Neural cell (in vitro differentiated cells): Measurements from ENCODE around the gene RPS8. TPM values are rescaled to one million over a fixed set of nuclear protein-coding genes. Genes with fewer than 3 reads are reported as not detected.

Source experiments
- H2AFZ ChIP-seq: fragments of 200-600, 300-800 bp; sonication (generic), shearing (Covaris generic); 2 replicates; pipeline ENCODE4 v1.6.0; 2014; ENCODE audit warnings: low read depth, mild to moderate bottlenecking, antibody characterized with exemption, low read length, moderate library complexity
- H3F3A ChIP-seq: fragments of 200-600 bp; shearing (Covaris generic); 2 replicates; pipeline ENCODE4 v1.6.1; 2016; ENCODE audit warnings: mild to moderate bottlenecking, moderate library complexity, mixed read lengths, antibody characterized with exemption, low read length; ENCODE audit not compliant: insufficient read depth, poor library complexity, severe bottlenecking
- H3K27ac ChIP-seq: fragments of 200-600, 300-800 bp; sonication (generic), shearing (Covaris generic); 2 replicates; pipeline ENCODE4 v1.5.1; 2014; ENCODE audit warnings: mild to moderate bottlenecking, low read length, moderate library complexity
- H3K27me3 ChIP-seq: fragments of 300-800, 200-600 bp; sonication (generic), shearing (Covaris generic); 2 replicates; pipeline ENCODE4 v1.6.0; 2014; ENCODE audit warnings: mild to moderate bottlenecking, low read depth, low read length, moderate library complexity; ENCODE audit not compliant: insufficient read depth
- H3K36me3 ChIP-seq: fragments of 300-800, 200-600 bp; sonication (generic), shearing (Covaris generic); 2 replicates; pipeline ENCODE4 v1.5.1; 2014; ENCODE audit warnings: mild to moderate bottlenecking, antibody characterized with exemption, low read length, moderate library complexity; ENCODE audit not compliant: insufficient read depth
- H3K4me2 ChIP-seq: fragments of 300-800, 200-600 bp; sonication (generic), shearing (Covaris generic); 2 replicates; pipeline ENCODE4 v1.6.0; 2014; ENCODE audit warnings: mild to moderate bottlenecking, low read length
- H3K4me3 ChIP-seq: fragments of 300-800, 200-600 bp; sonication (generic), shearing (Covaris generic); 2 replicates; pipeline ENCODE4 v1.5.1; 2014; ENCODE audit warnings: mild to moderate bottlenecking, low read length, moderate library complexity
- H3K79me2 ChIP-seq: fragments of 200-600 bp; shearing (Covaris generic); replicated peaks from 2 replicates; pipeline ENCODE4 v1.6.0; 2014; ENCODE audit warnings: mild to moderate bottlenecking, low read length, moderate library complexity; ENCODE audit not compliant: insufficient read depth
- H3K9ac ChIP-seq: fragments of 300-800, 200-600 bp; sonication (generic), shearing (Covaris generic); 2 replicates; pipeline ENCODE4 v1.6.1; 2016; ENCODE audit warnings: mild to moderate bottlenecking, low read length, mixed read lengths
- H3K9me2 ChIP-seq: fragments of 200-600 bp; shearing (Covaris generic); 2 replicates; pipeline ENCODE4 v1.6.1; 2016; ENCODE audit warnings: mild to moderate bottlenecking, low read length, mixed read lengths; ENCODE audit not compliant: insufficient read depth
- H3K9me3 ChIP-seq: fragments of 200-600, 300-800 bp; sonication (generic), shearing (Covaris generic); 2 replicates; pipeline ENCODE4 v1.6.1; 2016; ENCODE audit warnings: mild to moderate bottlenecking, mixed run types, low read length, moderate library complexity, mixed read lengths
- H4K20me1 ChIP-seq: fragments of 200-600 bp; shearing (Covaris generic); 2 replicates; pipeline ENCODE4 v1.6.1; 2016; ENCODE audit warnings: mild to moderate bottlenecking, mixed run types; ENCODE audit not compliant: insufficient read depth
- EP300 ChIP-seq: fragments of 450-650 bp; conservative IDR thresholded peaks from 2 replicates; pipeline ENCODE4 v1.6.1; 2014; ENCODE audit warnings: antibody characterized with exemption, mild to moderate bottlenecking, moderate library complexity; ENCODE audit not compliant: poor library complexity, severe bottlenecking
- EZH2 ChIP-seq: fragments of 200-600, 300-800 bp; shearing (Covaris generic), sonication (generic); IDR thresholded peaks from 2 replicates; pipeline ENCODE4 v1.6.1; 2014; ENCODE audit warnings: antibody characterized with exemption, low read length, borderline replicate concordance, mild to moderate bottlenecking; ENCODE audit not compliant: insufficient read depth, poor library complexity, severe bottlenecking
- MXI1 ChIP-seq: fragments of 450-650 bp; conservative IDR thresholded peaks from 2 replicates; pipeline ENCODE4 v1.6.1; 2014; ENCODE audit warnings: antibody characterized with exemption, mild to moderate bottlenecking; ENCODE audit not compliant: poor library complexity, severe bottlenecking
- POLR2AphosphoS5 ChIP-seq: IDR thresholded peaks from 2 replicates; pipeline ENCODE4 v1.6.1; 2012
- RAD21 ChIP-seq: fragments of 450-650 bp; conservative IDR thresholded peaks from 2 replicates; pipeline ENCODE4 v1.6.1; 2014; ENCODE audit warnings: antibody characterized with exemption, mild to moderate bottlenecking, moderate library complexity
- SMC3 ChIP-seq: fragments of 450-650 bp; conservative IDR thresholded peaks from 2 replicates; pipeline ENCODE4 v1.6.1; 2014; ENCODE audit warnings: antibody characterized with exemption, mild to moderate bottlenecking, moderate library complexity; ENCODE audit not compliant: poor library complexity
- TAF1 ChIP-seq: IDR thresholded peaks from 2 replicates; pipeline ENCODE4 v1.6.1; 2012; ENCODE audit warnings: low read depth
- polyA plus RNA-seq: library from polyadenylated mRNA; depleted of rRNA; stranded (reverse); fragments of >200 nt; gene quantifications from 2 replicates; pipeline ENCODE4 v1.2.3, GENCODE V29; 2014
- TF ChIP-seq, protein P1 (sequence below): fragments of 450-650 bp; IDR thresholded peaks from 2 replicates; pipeline ENCODE4 v1.5.1; 2014; ENCODE audit warnings: antibody characterized with exemption, mild to moderate bottlenecking, moderate library complexity; ENCODE audit not compliant: poor library complexity, severe bottlenecking
- TF ChIP-seq, protein P2 (sequence below): IDR thresholded peaks from 2 replicates; pipeline ENCODE4 v1.6.1; 2012; ENCODE audit warnings: borderline replicate concordance

Gene RPS8
- polyA plus RNA-seq, 1 donor from 2014 or later, result 2,015 TPM

DNA sequence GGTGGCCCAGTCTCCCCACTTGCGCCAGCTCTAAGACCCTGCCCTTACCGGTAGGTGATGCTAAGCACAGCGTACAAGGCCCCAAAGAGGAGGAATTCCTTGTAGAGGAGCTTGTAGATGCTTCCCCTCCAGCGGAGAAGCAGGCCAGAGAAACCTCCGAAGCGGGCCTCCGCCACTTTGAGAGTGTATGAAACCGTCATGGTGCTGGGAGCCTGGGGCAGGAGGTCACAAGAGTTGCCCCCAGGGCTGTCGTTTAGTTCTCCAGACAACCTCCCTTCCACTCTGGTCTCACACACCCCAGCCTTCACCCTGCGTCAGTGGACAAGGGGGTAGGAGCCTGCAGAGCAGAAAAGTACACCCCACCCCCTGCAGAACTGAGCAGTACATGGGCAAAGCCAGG is 12.2 kb downstream of the RPS8 start:
- Histone ChIP-seq H3K4me2 (no peak overlapping the region), H3K79me2 (no peaks in the 10 kb centered on the region), H3K27me3 (peaks cover 24% of the 10 kb centered on the region), H4K20me1 (no peaks in the 10 kb centered on the region), H3K9ac (no peak overlapping the region), H3F3A (no peaks in the 10 kb centered on the region), H3K4me3 (no peak overlapping the region), H3K27ac (no peak overlapping the region), H3K9me3 (no peaks in the 10 kb centered on the region), H3K9me2 (no peaks in the 10 kb centered on the region), H2AFZ (no peak overlapping the region), H3K36me3 (no peaks in the 10 kb centered on the region)
- no peak for TF ChIP-seq RAD21
- TF ChIP-seq POLR2AphosphoS5, result no peak
- no peak for TF ChIP-seq TAF1
- no peak for TF ChIP-seq EP300
- TF ChIP-seq EZH2, result no peak
- TF ChIP-seq, protein P1, sequence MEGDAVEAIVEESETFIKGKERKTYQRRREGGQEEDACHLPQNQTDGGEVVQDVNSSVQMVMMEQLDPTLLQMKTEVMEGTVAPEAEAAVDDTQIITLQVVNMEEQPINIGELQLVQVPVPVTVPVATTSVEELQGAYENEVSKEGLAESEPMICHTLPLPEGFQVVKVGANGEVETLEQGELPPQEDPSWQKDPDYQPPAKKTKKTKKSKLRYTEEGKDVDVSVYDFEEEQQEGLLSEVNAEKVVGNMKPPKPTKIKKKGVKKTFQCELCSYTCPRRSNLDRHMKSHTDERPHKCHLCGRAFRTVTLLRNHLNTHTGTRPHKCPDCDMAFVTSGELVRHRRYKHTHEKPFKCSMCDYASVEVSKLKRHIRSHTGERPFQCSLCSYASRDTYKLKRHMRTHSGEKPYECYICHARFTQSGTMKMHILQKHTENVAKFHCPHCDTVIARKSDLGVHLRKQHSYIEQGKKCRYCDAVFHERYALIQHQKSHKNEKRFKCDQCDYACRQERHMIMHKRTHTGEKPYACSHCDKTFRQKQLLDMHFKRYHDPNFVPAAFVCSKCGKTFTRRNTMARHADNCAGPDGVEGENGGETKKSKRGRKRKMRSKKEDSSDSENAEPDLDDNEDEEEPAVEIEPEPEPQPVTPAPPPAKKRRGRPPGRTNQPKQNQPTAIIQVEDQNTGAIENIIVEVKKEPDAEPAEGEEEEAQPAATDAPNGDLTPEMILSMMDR, result no peak
- TF ChIP-seq MXI1, result no peak
- TF ChIP-seq, protein P2, sequence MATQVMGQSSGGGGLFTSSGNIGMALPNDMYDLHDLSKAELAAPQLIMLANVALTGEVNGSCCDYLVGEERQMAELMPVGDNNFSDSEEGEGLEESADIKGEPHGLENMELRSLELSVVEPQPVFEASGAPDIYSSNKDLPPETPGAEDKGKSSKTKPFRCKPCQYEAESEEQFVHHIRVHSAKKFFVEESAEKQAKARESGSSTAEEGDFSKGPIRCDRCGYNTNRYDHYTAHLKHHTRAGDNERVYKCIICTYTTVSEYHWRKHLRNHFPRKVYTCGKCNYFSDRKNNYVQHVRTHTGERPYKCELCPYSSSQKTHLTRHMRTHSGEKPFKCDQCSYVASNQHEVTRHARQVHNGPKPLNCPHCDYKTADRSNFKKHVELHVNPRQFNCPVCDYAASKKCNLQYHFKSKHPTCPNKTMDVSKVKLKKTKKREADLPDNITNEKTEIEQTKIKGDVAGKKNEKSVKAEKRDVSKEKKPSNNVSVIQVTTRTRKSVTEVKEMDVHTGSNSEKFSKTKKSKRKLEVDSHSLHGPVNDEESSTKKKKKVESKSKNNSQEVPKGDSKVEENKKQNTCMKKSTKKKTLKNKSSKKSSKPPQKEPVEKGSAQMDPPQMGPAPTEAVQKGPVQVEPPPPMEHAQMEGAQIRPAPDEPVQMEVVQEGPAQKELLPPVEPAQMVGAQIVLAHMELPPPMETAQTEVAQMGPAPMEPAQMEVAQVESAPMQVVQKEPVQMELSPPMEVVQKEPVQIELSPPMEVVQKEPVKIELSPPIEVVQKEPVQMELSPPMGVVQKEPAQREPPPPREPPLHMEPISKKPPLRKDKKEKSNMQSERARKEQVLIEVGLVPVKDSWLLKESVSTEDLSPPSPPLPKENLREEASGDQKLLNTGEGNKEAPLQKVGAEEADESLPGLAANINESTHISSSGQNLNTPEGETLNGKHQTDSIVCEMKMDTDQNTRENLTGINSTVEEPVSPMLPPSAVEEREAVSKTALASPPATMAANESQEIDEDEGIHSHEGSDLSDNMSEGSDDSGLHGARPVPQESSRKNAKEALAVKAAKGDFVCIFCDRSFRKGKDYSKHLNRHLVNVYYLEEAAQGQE, result no peak
- no peak for TF ChIP-seq SMC3

DNA sequence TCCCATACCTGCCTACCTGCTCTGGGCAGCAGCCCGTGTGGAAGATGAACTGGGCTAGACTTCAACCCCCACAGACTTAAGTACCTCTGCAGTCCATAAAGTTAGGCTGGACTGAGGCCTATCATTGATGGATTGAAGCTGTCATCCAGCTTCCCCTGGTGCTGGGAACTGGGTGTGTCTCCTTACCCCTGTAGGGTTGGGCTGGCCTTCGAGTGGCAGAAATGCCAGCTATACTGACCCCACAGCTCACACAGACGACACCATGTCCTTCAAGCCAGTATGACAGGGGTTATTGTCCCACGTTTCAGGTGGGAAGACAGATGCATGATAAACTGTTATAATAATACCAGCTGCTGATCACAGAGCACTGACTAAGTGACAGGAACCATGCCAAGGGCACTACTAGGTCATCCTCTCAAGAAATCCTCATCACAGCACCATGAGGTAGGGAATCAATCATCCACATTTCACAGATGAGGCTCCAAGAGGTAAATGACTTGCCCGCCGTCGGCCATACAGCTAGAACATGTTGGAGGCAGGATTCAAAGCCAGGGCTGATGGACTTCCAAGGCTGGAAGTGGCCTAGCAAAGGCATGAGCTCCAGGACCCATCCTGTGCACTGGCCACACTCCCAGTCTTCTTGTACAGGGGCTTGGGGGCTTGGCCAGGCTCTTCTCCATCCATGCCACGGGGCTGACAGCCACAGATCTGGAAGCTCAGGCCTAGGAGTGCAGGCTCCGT is 12.9 kb downstream of the RPS8 start, which contains the start of gene BEST4:
BEST4 (minus strand) TSS at position 51 of the 741 bp plus-strand sequence. CDS start 465 bp downstream, outside the sequence.
- peaks cover 24% of the 10 kb centered on the region for H3K27me3 ChIP-seq
- no peaks in the 10 kb centered on the region for H3F3A ChIP-seq
- no peak within 1 kb of the TSS for H2AFZ ChIP-seq
- H3K27ac ChIP-seq, result no peak within 1 kb of the TSS
- no peaks in the 10 kb centered on the region for H3K9me3 ChIP-seq
- no peak within 1 kb of the TSS for H3K4me2 ChIP-seq
- H4K20me1 ChIP-seq, result no peaks in the 10 kb centered on the region
- no peaks in the 10 kb centered on the region for H3K9me2 ChIP-seq
- no peak within 1 kb of the TSS for H3K9ac ChIP-seq
- no peak within 1 kb of the TSS for H3K4me3 ChIP-seq
- TF ChIP-seq SMC3 (no peak), MXI1 (no peak), TAF1 (no peak), EZH2 (no peak), POLR2AphosphoS5 (no peak), RAD21 (no peak), EP300 (no peak)
- TF ChIP-seq, protein P2, result no peak
- TF ChIP-seq, protein P1, result no peak
- no peaks in the 10 kb centered on the region for H3K79me2 ChIP-seq
- no peaks in the 10 kb centered on the region for H3K36me3 ChIP-seq
